Amygdala (tissue), 56 donors: Measurements from ENCODE around the gene TCF12.

Experiments used
- DNase-seq, 56 donors: peaks; one replicate each; lab custom pipeline; 2025; lab: John Stamatoyannopoulos, UW

Gene TCF12

DNA sequence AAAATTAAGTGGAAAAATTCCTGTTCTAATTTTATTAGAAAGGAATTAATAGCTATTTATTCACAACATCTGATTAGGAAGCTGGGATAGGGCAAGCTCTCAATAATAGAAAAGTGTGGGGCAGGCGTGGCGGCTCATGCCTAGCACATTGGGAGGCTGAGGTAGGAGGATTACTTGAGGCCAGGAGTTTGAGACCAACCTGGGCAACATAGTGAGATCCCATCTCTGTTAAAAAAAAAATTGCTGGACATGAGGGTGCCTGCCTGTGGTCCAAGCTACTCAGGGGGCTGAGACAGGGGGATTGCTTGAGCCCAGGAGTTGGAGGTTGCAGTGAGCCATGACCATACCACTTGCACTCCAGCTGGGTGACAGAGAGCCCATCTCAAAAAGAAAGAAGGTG, 119.6 kb downstream of the TCF12 start:
- DNase-seq: no peak

GRCh38 chr15:57038496-57038895, 120.1 kb downstream of the TCF12 start:
- no peak for DNase-seq

GRCh38 chr15:57041416-57041815, 123.0 kb downstream of the TCF12 start:
- no peak for DNase-seq

GRCh38 chr15:57044072-57044702, 125.7 kb downstream of the TCF12 start:
- DNase-seq: no peak

DNA sequence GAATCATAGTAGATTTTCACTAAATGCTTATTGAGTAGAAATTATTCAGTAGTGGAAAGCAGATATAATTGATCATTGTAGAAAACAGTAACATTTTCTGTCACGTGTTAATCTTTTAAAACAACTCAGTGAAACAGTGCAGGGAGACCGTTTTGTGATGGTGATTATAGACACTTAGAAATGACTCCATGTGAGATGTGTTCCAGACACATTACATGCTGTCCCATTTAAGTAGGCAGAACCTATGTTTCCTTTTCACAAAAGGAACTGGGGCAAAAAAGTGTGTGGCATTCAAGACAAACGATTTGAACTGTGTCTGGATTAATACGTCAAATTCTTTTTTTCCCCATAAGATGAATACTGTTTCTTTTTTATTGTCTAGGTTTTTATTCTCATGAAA, 126.5 kb downstream of the TCF12 start:
- no peak for DNase-seq

- no peak for DNase-seq
These were observed 127.4 kb downstream of the TCF12 start for GRCh38 chr15:57045741-57046382.

DNA sequence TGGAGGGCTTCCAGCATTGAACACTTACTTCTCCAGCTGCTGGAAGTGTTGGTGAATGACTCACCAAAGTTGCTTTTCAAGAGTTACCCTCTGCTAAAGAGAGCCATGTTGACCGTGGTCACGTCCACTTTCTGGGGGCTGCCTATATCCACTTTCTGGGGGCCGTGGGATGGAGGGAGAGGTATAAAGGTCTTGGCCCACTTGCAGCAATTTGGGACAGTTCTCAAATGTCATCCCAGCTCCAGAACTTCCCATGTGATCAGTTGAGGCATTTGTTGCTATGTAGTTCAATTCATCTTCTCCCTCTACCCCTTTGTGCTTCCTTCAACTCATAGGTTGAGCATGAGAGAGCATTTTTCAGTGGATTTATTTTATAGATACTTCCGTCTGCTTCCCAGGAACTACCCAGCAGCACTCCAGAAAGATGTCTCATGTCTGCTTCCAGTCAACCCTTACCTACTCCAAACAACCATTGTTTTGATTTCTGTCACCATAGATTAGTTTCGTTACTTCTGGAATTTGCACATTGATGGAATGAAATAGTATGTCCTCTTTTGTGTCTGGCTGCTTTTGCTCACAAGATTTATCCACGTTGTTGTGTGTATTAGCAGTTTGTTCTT, 130.6 kb downstream of the TCF12 start:
- no peak for DNase-seq

GRCh38 chr15:57053470-57053869, 135.0 kb downstream of the TCF12 start:
- no peak for DNase-seq

DNA sequence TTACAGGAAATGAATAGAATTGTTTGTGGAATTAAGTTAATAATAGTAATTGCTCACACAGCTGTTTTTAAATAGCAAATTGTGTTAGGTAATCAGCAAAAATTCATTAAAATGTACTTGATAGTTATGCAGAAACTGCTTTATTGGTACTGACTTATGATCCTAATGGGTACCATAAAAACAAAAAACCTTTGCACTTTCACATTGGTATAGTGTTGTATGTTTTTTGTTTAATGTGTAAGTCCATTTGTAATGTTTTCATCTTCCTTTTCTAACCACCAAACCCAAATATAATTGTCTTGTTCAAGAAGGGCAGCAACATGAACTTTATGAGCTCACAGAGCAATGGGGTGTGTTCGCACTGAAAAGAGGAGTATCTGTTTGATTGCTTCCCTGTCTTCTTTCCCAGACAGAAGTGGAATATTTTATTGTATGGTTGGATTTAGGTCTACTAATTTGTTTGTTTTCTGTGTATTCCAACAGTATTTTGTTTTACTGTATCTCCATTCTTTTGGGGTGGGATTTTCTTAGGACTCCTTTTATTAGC, 135.8 kb downstream of the TCF12 start:
- DNase-seq: no peak

- no peak for DNase-seq
These were observed 137.9 kb downstream of the TCF12 start for GRCh38 chr15:57056357-57056756.

- no peak for DNase-seq
These were observed 138.9 kb downstream of the TCF12 start for GRCh38 chr15:57057134-57057930.

DNA sequence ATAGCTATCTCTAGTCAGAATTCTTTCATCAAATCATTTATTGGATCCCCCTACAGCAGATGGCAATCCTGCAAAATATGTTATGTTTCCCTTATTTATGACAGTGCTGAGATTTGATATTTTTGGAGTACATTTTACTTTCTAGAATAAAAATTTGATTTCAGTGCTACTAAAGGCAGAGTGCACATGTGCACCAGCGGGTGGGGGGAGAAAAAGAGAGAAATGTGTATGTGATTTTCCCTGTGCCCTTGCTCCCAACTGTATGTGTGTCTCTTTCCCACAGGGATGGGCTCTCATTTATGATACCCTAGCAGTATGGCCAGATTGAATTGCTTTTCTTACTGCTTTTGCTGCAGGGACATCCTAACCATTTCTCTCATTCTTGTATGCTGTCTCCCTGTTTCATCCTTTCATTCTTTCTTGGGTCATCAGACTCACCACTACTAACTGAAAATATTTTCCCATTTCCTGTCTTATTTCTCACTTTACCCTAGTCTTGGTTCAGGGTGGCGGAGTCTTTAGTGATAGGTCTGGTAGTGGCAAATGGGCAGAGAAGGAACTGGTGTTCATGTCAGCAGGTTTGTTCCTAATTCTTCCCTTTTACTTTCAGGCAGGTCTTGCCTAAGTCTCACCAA, 140.7 kb downstream of the TCF12 start:
- no peak for DNase-seq

DNA sequence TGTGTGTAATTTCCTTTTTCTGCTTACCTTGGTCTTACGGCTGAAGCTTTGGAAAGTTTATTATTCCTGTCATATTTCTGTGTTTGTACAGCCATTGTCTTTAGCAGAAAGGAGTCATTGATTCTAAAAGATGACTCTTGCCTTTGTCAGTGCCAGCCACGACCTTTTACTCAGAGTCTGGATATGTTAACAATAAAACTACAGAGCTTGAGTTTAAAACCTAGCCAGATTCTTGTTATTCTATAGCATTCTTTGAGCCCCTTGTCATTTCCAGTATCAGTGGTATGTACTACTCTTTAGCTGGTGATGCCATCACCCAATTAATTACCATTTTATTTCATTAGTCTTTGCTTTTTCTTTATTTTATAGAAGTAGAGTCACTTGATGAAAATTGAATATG, 142.4 kb downstream of the TCF12 start:
- DNase-seq: peak in 16 of 56 donors; percentile 1 to 74 (median 26)

DNA sequence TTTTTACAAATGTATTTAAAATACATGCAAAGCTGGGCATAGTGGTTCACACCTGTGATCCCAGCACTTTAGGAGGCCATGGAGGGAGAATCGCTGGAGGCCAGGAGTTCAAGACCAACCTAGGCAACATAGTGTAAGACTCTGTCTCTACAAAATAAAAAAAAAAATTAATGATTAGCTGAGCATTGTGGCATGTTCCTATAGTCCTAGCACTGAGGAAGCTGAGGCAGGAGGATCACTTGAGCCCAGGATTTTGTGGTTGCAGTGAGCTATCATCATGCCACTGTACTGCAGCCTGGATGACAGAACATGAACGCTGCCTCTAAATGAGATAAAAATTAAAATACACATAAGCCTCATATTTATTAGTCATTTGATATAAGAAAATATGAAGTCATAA, 142.8 kb downstream of the TCF12 start:
- DNase-seq: no peak

DNA sequence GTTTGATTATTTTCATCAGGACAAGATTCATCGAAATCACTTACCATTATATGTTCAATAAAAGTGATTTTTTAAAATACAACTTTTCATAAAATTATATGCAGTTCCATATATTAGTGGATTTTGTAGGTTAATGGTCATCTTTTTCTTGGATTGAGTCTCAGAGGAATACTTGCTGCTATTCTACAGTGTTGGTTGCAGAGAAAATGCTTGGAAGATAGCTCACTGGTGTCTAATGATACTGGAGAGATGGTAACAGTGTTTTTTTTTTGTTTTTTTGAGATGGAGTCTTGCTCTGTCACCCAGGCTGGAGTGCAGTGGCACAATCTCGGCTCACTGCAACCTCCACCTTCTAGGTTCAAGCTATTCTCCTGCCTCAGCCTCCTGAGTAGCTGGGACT, 143.3 kb downstream of the TCF12 start:
- DNase-seq: no peak

GRCh38 chr15:57064033-57064432, 145.6 kb downstream of the TCF12 start:
- no peak for DNase-seq

GRCh38 chr15:57069423-57069822, 151.0 kb downstream of the TCF12 start:
- no peak for DNase-seq

DNA sequence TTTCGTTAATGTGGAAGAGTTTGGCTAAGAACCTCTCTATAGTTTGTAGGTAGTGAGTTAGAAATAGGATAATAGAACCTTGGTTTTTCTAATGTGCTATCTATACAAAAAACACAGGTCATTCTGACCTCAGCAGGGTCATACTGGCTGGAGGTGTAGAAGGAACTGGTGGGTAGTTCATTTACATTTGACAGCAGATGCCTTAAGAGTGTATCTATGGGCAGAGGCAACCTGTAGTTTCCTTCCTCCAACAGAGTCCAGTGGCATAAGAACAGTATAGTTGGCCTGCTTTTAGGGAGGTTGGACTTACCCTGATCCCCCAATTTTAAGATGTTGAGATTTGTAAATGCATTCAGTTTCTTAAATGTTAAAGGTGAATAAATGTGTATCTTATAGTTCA, 152.2 kb downstream of the TCF12 start:
- DNase-seq: no peak

DNA sequence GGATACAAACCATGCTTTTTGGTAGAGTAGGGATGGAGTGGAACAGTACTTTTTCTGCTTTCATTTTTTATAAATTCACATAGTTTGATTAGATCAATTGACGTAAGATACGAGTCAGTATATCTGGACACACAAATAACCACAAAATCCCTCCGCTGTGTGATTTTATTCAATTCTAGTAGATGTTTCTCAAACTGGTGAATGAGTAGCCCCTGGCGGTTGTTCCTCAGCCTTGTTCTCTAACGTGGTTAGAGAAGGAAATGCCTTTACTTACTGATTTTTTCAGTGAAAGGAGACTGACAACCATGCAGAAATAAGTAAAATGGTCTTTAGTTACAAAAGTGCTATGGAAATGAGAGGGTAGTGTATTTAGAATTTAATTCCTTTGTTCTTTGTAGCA, 161.0 kb downstream of the TCF12 start:
- peak in 13 of 56 donors; percentile 3 to 69 (median 21) for DNase-seq

- DNase-seq: no peak
These were observed 161.6 kb downstream of the TCF12 start for GRCh38 chr15:57079931-57080620.
